ENCODE measurements around the gene JARID2.

Gene JARID2

GRCh38 chr6:15252195-15252594 is 6.3 kb downstream of the JARID2 start:
- ChIA-PET POLR2A (ENCODE audit: low non-redundant PET) (no interaction called here), CTCF (interaction anchor here (0.6 to 0.7 kb wide), 2 partner anchors 211 to 253 kb away, joined by 4 read pairs; no protein-coding TSS in a partner anchor)
- DNase-seq (ENCODE audit: low spot score) = no peak
- no peak for TF ChIP-seq CTCF (conservative IDR thresholded peaks at IDR 0.05; ENCODE audit: low read depth)
- no peak overlapping the region for H3K27ac ChIP-seq

DNA sequence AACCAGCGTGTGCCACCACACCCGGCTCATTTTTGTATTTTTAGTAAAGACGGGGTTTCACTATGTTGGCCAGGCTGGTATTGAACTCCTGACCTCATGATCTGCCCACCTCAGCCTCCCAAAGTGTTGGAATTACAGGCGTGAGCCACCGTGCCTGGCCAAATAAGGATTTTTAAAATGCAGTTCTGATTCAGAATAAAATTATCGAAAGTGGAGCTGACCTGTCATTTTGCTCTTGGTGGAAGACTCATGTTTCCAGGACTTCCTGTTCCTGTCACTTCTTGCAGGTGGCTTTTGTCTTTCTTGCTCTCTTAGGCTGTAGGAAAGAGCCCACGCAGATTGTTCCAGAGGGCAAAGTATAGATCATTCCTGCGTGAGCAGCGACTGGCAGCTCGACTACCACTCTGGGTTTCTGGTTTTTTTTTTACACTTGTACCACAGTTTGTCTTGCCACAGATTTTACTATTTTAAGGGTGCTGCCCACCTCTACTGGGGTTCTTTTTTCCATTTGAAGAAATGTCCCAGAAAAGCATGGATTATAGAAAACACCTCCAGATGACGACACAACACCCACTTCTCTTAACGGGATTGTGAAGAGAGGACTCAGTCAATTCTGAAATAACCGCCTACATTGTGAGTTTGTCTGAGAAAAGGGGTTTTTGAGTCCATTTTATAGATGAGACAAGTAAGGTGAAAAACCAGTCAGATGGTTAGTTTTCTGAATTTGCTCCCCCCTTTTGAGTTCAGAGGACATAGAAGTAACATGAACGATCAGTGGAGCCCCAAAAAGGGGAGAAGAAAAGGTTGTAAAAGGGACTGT is 7.5 kb downstream of the JARID2 start:
- ChIA-PET POLR2A (ENCODE audit: low non-redundant PET) (no interaction called here), CTCF (interaction anchor here (0.8 kb wide), 1 partner anchor 415 kb away, joined by 3 read pairs; no protein-coding TSS in a partner anchor)
- no peak overlapping the region for H3K27ac ChIP-seq
- no peak for TF ChIP-seq CTCF (conservative IDR thresholded peaks at IDR 0.05; ENCODE audit: low read depth)
- no peak for DNase-seq (ENCODE audit: low spot score)

- no peak for TF ChIP-seq CTCF (conservative IDR thresholded peaks at IDR 0.05; ENCODE audit: low read depth)
Observed at GRCh38 chr6:15254070-15254975, 8.5 kb downstream of the JARID2 start.

GRCh38 chr6:15255481-15255880 is 9.6 kb downstream of the JARID2 start:
- DNase-seq (ENCODE audit: low spot score) = no peak
- CTCF ChIA-PET = no interaction called here
- no peak overlapping the region for H3K27ac ChIP-seq
- POLR2A ChIA-PET (ENCODE audit: low non-redundant PET) = no interaction called here
- no peak for TF ChIP-seq CTCF (conservative IDR thresholded peaks at IDR 0.05; ENCODE audit: low read depth)

More at GRCh38 chr6:15254070-15254975, 8.5 kb downstream of the JARID2 start:
- H3K27ac ChIP-seq = no peak overlapping the region
- DNase-seq (ENCODE audit: low spot score) = no peak
- POLR2A ChIA-PET (ENCODE audit: low non-redundant PET) = no interaction called here
- CTCF ChIA-PET = interaction anchor here (0.6 to 0.8 kb wide), 3 partner anchors 181 to 414 kb away, joined by 3 read pairs; no protein-coding TSS in a partner anchor

- ChIA-PET POLR2A (ENCODE audit: low non-redundant PET) (no interaction called here), CTCF (no interaction called here)
- no peak for DNase-seq (ENCODE audit: low spot score)
- TF ChIP-seq CTCF (conservative IDR thresholded peaks at IDR 0.05; ENCODE audit: low read depth) = no peak
- H3K27ac ChIP-seq = no peak overlapping the region
Observed at GRCh38 chr6:15255909-15256395, 10.1 kb downstream of the JARID2 start.

- no peak overlapping the region for H3K27ac ChIP-seq
- DNase-seq (ENCODE audit: low spot score) = no peak
- ChIA-PET CTCF (no interaction called here), POLR2A (ENCODE audit: low non-redundant PET) (no interaction called here)
- TF ChIP-seq CTCF (conservative IDR thresholded peaks at IDR 0.05; ENCODE audit: low read depth) = no peak
Observed at GRCh38 chr6:15256538-15257271, 10.8 kb downstream of the JARID2 start.

All from RWPE1 (cell line).